ENCODE measurements around the gene DES. TPM values are rescaled to one million over a fixed set of nuclear protein-coding genes. Genes with fewer than 3 reads are reported as not detected.

Gene DES
- total RNA-seq, 1 experiment from 2014 or later, result 4.2 TPM

- no TSS peak for BruUV-seq (replicated peaks)
- H3K27ac ChIP-seq (ENCODE audit: low read depth, low read length), result no peak overlapping the region
- H3K4me1 ChIP-seq (ENCODE audit: control insufficient read depth in 1 of 2, insufficient read depth in 2 of 2, low read length in 2 of 2), result peaks cover 0 to 13% of the 10 kb centered on the region in 2 experiments; a peak in 2 of 4 replicates
- H3K9me2 ChIP-seq (ENCODE audit: insufficient read depth), result no peaks in the 10 kb centered on the region
- no peak for TF ChIP-seq SRF (IDR thresholded peaks at IDR 0.05; ENCODE audit: low read depth)
- TF ChIP-seq EZH2 (IDR thresholded peaks at IDR 0.05), result no peak
- TF ChIP-seq TCF7L2 (IDR thresholded peaks at IDR 0.05; ENCODE audit: borderline replicate concordance, extremely low read depth, insufficient read depth, insufficient read length), result no peak
- TF ChIP-seq REST (IDR thresholded peaks at IDR 0.05; ENCODE audit: low read depth), result no peak
- no peak for TF ChIP-seq POLR2A (IDR thresholded peaks at IDR 0.05; ENCODE audit: borderline replicate concordance, extremely low read depth, insufficient read depth, insufficient read length)
- no peak for TF ChIP-seq YY1 (IDR thresholded peaks at IDR 0.05; ENCODE audit: extremely low read depth, insufficient replicate concordance, low read depth, low read length)
- TF ChIP-seq SP1 (IDR thresholded peaks at IDR 0.05; ENCODE audit: low read depth), result no peak
- no peak for TF ChIP-seq ZBTB33 (IDR thresholded peaks at IDR 0.05; ENCODE audit: extremely low read depth, insufficient replicate concordance, low read length)
- no peak for TF ChIP-seq ZFX (IDR thresholded peaks at IDR 0.05)
- TF ChIP-seq ATF3 (IDR thresholded peaks at IDR 0.05), result no peak
- TF ChIP-seq CEBPB (IDR thresholded peaks at IDR 0.05; ENCODE audit: low read depth), result no peak
- TF ChIP-seq MAX (IDR thresholded peaks at IDR 0.05), result no peak
- TF ChIP-seq ZNF274 (IDR thresholded peaks at IDR 0.05; ENCODE audit: low read depth, low read length), result no peak
- no peak for TF ChIP-seq CBX3 (IDR thresholded peaks at IDR 0.05; ENCODE audit: low read depth)
- TF ChIP-seq POLR2AphosphoS5 (IDR thresholded peaks at IDR 0.05; ENCODE audit: low read depth, low read length), result no peak
- TF ChIP-seq FOSL1 (IDR thresholded peaks at IDR 0.05; ENCODE audit: low read depth), result no peak
- no peak for TF ChIP-seq RAD21 (IDR thresholded peaks at IDR 0.05; ENCODE audit: low read depth)
- TF ChIP-seq ELF1 (IDR thresholded peaks at IDR 0.05; ENCODE audit: borderline replicate concordance, low read depth), result no peak
- no peak for TF ChIP-seq SIN3A (IDR thresholded peaks at IDR 0.05; ENCODE audit: low read depth)
- RAD21 ChIA-PET (ENCODE audit: low non-redundant PET in 1 of 2, low total read pairs in 2 of 2, uncharacterized antibody in 2 of 2, unreplicated experiment in 2 of 2), result no interaction called here
- POLR2A ChIA-PET, result interaction anchor here (0.7 kb wide), 1 partner anchor 36 kb away, joined by 3 read pairs; no protein-coding TSS in a partner anchor
- intact Hi-C loops (cut with micrococcal nuclease), result no loop called here
- CTCF ChIA-PET, result interaction anchor here (1.0 kb wide), 1 partner anchor 11 kb away, joined by 3 read pairs; no protein-coding TSS in a partner anchor
- no peaks in the 10 kb centered on the region for H3K27me3 ChIP-seq (ENCODE audit: insufficient read depth, low read length)
- H3K36me3 ChIP-seq (ENCODE audit: control insufficient read depth in 1 of 2, insufficient read depth in 2 of 2, low read length in 2 of 2), result no peaks in the 10 kb centered on the region
- H4K20me1 ChIP-seq (ENCODE audit: insufficient read depth), result no peaks in the 10 kb centered on the region
- H3K4me2 ChIP-seq (ENCODE audit: low read length), result no peak overlapping the region
- DNase-seq (ENCODE audit: low read depth, low spot score), result no peak
- ATAC-seq, result no peak
- H3K9ac ChIP-seq (ENCODE audit: low read length), result no peak overlapping the region
- no peaks in the 10 kb centered on the region for H3K79me2 ChIP-seq (ENCODE audit: insufficient read depth, low read length)
- no peak overlapping the region for H3K4me3 ChIP-seq (replicated peaks in 1 of 2; ENCODE audit: low read depth in 1 of 2, low read length in 2 of 2)
- no peak overlapping the region for H2AFZ ChIP-seq (ENCODE audit: low read depth, low read length, poor library complexity, severe bottlenecking)
- no peaks in the 10 kb centered on the region for H3K9me3 ChIP-seq (ENCODE audit: control insufficient read depth in 1 of 2, insufficient read depth in 1 of 2, low read depth in 1 of 2, low read length in 2 of 2)
These were observed 4.9 kb downstream of the DES start for GRCh38 chr2:219422952-219423534.

Measured in HCT116 (cell line).